ENCODE data around the gene CEACAM8.
"Not testable (repeated sequence)": the region's sequence is repeated elsewhere in the genome, so short reads cannot be mapped to it uniquely, and the experiment has no call there.

CEACAM8 gene

GRCh38 chr19:42594617-42595489, at the start of gene CEACAM8:
CEACAM8 (minus strand) TSS chr19:42594924; CDS start chr19:42594828, 96 bp downstream.
- DNase-seq = no peak

GRCh38 chr19:42639324-42640092, 44.8 kb upstream of the CEACAM8 start:
- not testable (repeated sequence) for DNase-seq

- DNase-seq = no peak
Observed at GRCh38 chr19:42635233-42635539, 40.5 kb upstream of the CEACAM8 start.

GRCh38 chr19:42634409-42635232, 39.9 kb upstream of the CEACAM8 start:
- DNase-seq = no peak

GRCh38 chr19:42629191-42629590, 34.5 kb upstream of the CEACAM8 start:
- no peak for DNase-seq

- no peak for DNase-seq
Observed at GRCh38 chr19:42628411-42629140, 33.9 kb upstream of the CEACAM8 start.

GRCh38 chr19:42627916-42628315, 33.2 kb upstream of the CEACAM8 start:
- DNase-seq = no peak

- DNase-seq = no peak
Observed at GRCh38 chr19:42626181-42626580, 31.5 kb upstream of the CEACAM8 start.

GRCh38 chr19:42619271-42619670, 24.5 kb upstream of the CEACAM8 start:
- DNase-seq = no peak

- no peak for DNase-seq
Observed at GRCh38 chr19:42613666-42614065, 18.9 kb upstream of the CEACAM8 start.

- not testable (repeated sequence) for DNase-seq
Observed at GRCh38 chr19:42610401-42610915, 15.7 kb upstream of the CEACAM8 start.

GRCh38 chr19:42606660-42607351, 12.1 kb upstream of the CEACAM8 start:
- peak; percentile 68 for DNase-seq

GRCh38 chr19:42601811-42602443, 7.2 kb upstream of the CEACAM8 start:
- no peak for DNase-seq

- DNase-seq = no peak
Observed at GRCh38 chr19:42596391-42597072, 1.8 kb upstream of the CEACAM8 start.

- DNase-seq = no peak
Observed at GRCh38 chr19:42595550-42596172, 937 bp upstream of the CEACAM8 start.

- DNase-seq = no peak
Observed at GRCh38 chr19:42589792-42590191, 4.9 kb downstream of the CEACAM8 start.

GRCh38 chr19:42584466-42584865, 10.3 kb downstream of the CEACAM8 start:
- DNase-seq = no peak

GRCh38 chr19:42577016-42577415, 17.7 kb downstream of the CEACAM8 start:
- DNase-seq = no peak

- DNase-seq = no peak
Observed at GRCh38 chr19:42576241-42576640, 18.5 kb downstream of the CEACAM8 start.

- DNase-seq = no peak
Observed at GRCh38 chr19:42573642-42574041, 21.1 kb downstream of the CEACAM8 start.

All from NCI-H345 (cell line).